HepG2 (cell line): ENCODE data around the gene PLEKHG4B.

Source experiments
- MAFK ChIP-seq, 2 experiments: IDR thresholded peaks in 1 of 2; conservative IDR thresholded peaks in 1 of 2; 2 replicates each; pipeline ENCODE4 v1.6.1; 2011; ENCODE audit warnings: improper control_type of control experiment in 2 of 2, low read length in 2 of 2
- ZNF773 ChIP-seq: sonication (generic); formaldehyde crosslinking; IDR thresholded peaks from 2 replicates; pipeline ENCODE4 v1.4.0; 2020; ENCODE audit warnings: missing genetic modification reagents, borderline replicate concordance
- TF ChIP-seq, protein P1 (sequence below): sonication (generic); formaldehyde crosslinking; IDR thresholded peaks from 2 replicates; pipeline ENCODE4 v1.5.0; 2020; ENCODE audit warnings: mild to moderate bottlenecking, missing genetic modification reagents, moderate library complexity
- TF ChIP-seq, protein P2 (sequence below): fragments of 450-650 bp; IDR thresholded peaks from 2 replicates; pipeline ENCODE4 v1.6.1; 2017
- TF ChIP-seq, protein P3 (sequence below): sonication (generic); formaldehyde crosslinking; IDR thresholded peaks from 2 replicates; pipeline ENCODE4 v1.8.1; 2023; ENCODE audit warnings: mild to moderate bottlenecking, missing genetic modification reagents

GRCh38 chr5:75331-76320 is 16.3 kb upstream of the PLEKHG4B start:
- TF ChIP-seq MAFK (conservative IDR thresholded peaks at IDR 0.05 in 1 of 2, IDR thresholded peaks at IDR 0.05 in 1 of 2; ENCODE audit: low read length in 2 of 2) (no peak), ZNF773 (CRISPR knock-in tag) (no peak)
- TF ChIP-seq, protein P1, sequence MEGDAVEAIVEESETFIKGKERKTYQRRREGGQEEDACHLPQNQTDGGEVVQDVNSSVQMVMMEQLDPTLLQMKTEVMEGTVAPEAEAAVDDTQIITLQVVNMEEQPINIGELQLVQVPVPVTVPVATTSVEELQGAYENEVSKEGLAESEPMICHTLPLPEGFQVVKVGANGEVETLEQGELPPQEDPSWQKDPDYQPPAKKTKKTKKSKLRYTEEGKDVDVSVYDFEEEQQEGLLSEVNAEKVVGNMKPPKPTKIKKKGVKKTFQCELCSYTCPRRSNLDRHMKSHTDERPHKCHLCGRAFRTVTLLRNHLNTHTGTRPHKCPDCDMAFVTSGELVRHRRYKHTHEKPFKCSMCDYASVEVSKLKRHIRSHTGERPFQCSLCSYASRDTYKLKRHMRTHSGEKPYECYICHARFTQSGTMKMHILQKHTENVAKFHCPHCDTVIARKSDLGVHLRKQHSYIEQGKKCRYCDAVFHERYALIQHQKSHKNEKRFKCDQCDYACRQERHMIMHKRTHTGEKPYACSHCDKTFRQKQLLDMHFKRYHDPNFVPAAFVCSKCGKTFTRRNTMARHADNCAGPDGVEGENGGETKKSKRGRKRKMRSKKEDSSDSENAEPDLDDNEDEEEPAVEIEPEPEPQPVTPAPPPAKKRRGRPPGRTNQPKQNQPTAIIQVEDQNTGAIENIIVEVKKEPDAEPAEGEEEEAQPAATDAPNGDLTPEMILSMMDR (CRISPR knock-in tag): no peak
- TF ChIP-seq, protein P2, sequence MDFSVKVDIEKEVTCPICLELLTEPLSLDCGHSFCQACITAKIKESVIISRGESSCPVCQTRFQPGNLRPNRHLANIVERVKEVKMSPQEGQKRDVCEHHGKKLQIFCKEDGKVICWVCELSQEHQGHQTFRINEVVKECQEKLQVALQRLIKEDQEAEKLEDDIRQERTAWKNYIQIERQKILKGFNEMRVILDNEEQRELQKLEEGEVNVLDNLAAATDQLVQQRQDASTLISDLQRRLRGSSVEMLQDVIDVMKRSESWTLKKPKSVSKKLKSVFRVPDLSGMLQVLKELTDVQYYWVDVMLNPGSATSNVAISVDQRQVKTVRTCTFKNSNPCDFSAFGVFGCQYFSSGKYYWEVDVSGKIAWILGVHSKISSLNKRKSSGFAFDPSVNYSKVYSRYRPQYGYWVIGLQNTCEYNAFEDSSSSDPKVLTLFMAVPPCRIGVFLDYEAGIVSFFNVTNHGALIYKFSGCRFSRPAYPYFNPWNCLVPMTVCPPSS: no peak
- TF ChIP-seq, protein P3, sequence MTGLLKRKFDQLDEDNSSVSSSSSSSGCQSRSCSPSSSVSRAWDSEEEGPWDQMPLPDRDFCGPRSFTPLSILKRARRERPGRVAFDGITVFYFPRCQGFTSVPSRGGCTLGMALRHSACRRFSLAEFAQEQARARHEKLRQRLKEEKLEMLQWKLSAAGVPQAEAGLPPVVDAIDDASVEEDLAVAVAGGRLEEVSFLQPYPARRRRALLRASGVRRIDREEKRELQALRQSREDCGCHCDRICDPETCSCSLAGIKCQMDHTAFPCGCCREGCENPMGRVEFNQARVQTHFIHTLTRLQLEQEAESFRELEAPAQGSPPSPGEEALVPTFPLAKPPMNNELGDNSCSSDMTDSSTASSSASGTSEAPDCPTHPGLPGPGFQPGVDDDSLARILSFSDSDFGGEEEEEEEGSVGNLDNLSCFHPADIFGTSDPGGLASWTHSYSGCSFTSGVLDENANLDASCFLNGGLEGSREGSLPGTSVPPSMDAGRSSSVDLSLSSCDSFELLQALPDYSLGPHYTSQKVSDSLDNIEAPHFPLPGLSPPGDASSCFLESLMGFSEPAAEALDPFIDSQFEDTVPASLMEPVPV (CRISPR knock-in tag): no peak
